H1 (cell line): ENCODE results near the gene ITIH4. TPM values are rescaled to one million over a fixed set of nuclear protein-coding genes. Genes with fewer than 3 reads are reported as not detected.

ENCODE experiments used
- CTCF ChIA-PET: fragments of 300-600 bp; sonication (Branson Sonifier 250); formaldehyde crosslinking; loops from one replicate; lab custom pipeline; 2021; ENCODE audit not compliant: partially characterized antibody; lab: Charles Lee
- POLR2A ChIA-PET: fragments of 300-600 bp; sonication (Branson Sonifier 250); formaldehyde crosslinking; loops from one replicate; lab custom pipeline; 2021; ENCODE audit warnings: inconsistent platforms; ENCODE audit not compliant: partially characterized antibody; lab: Charles Lee
- DNase-seq, 2 experiments: peaks; one replicate each; pipeline versions ENCODE4 v3.0.0 to v3.0.0-alpha.2; 2010 to 2022; ENCODE audit warnings: low spot score in 2 of 2, low read depth in 1 of 2, mixed read lengths in 1 of 2
- FAIRE-seq: peaks from 2 replicates; lab custom pipeline; 2011; peaks lifted over from hg19 to GRCh38; lab: Jason Lieb, UNC
- H2AFZ ChIP-seq: 2 replicates; pipeline ENCODE4 v1.8.1; 2012; ENCODE audit warnings: low read length, inconsistent platforms
- H2AK5ac ChIP-seq: 2 replicates; pipeline ENCODE4 v1.6.1; 2013; ENCODE audit warnings: low read depth, low read length
- H2BK120ac ChIP-seq: replicated peaks from 2 replicates; pipeline ENCODE3; 2013; ENCODE audit warnings: low read depth, low read length, inconsistent platforms
- H2BK12ac ChIP-seq: 2 replicates; pipeline ENCODE4 v1.6.1; 2013; ENCODE audit warnings: low read depth, low read length
- H2BK15ac ChIP-seq: 2 replicates; pipeline ENCODE4 v1.6.1; 2013; ENCODE audit warnings: low read length
- H2BK20ac ChIP-seq: 2 replicates; pipeline ENCODE4 v1.6.1; 2013; ENCODE audit warnings: low read length
- H2BK5ac ChIP-seq: 2 replicates; pipeline ENCODE4 v1.6.1; 2013; ENCODE audit warnings: low read depth, low read length
- H3K14ac ChIP-seq: 2 replicates; pipeline ENCODE4 v1.6.1; 2013; ENCODE audit warnings: inconsistent platforms; ENCODE audit not compliant: insufficient read length
- H3K18ac ChIP-seq: 2 replicates; pipeline ENCODE4 v1.6.1; 2013; ENCODE audit warnings: low read length; ENCODE audit errors: extremely low read depth
- H3K23ac ChIP-seq: 2 replicates; pipeline ENCODE4 v1.6.1; 2013; ENCODE audit warnings: inconsistent platforms; ENCODE audit not compliant: insufficient read length
- H3K23me2 ChIP-seq: 2 replicates; pipeline ENCODE4 v1.6.1; 2013; ENCODE audit warnings: low read depth, low read length
- H3K27ac ChIP-seq: 2 replicates; pipeline ENCODE4 v1.6.1; 2011; ENCODE audit warnings: low read depth, low read length, inconsistent platforms
- H3K27me3 ChIP-seq, 4 experiments: replicated peaks in 1 of 4; 1 replicate in 1 of 4; 2 replicates in 3 of 4; pipeline versions ENCODE4 v1.6.1 to v1.8.1; 2011 to 2013; ENCODE audit warnings: low read length in 3 of 4, mild to moderate bottlenecking in 3 of 4, inconsistent platforms in 2 of 4, mixed read lengths in 2 of 4, moderate library complexity in 1 of 4; ENCODE audit not compliant: control insufficient read depth in 3 of 4, insufficient read depth in 3 of 4; ENCODE audit errors: extremely low read depth in 1 of 4
- H3K36me3 ChIP-seq, 4 experiments: 2 replicates each; pipeline versions ENCODE4 v1.6.1 to v1.8.1; 2011 to 2013; ENCODE audit warnings: mild to moderate bottlenecking in 4 of 4, low read length in 3 of 4, moderate library complexity in 2 of 4, control low read depth in 1 of 4, inconsistent platforms in 1 of 4; ENCODE audit not compliant: insufficient read depth in 4 of 4, control insufficient read depth in 2 of 4
- H3K4ac ChIP-seq: replicated peaks from 2 replicates; pipeline ENCODE3; 2013; ENCODE audit warnings: low read length, low read depth, mixed read lengths, inconsistent platforms; ENCODE audit not compliant: insufficient read length
- H3K4me1 ChIP-seq, 4 experiments: replicated peaks in 1 of 4; 1 replicate in 1 of 4; 2 replicates in 3 of 4; pipeline versions ENCODE4 v1.6.1 to v1.8.1; 2011 to 2013; ENCODE audit warnings: low read length in 3 of 4, inconsistent platforms in 2 of 4, mixed read lengths in 1 of 4; ENCODE audit not compliant: insufficient read depth in 4 of 4, control insufficient read depth in 3 of 4
- H3K4me2 ChIP-seq, 2 experiments: 2 replicates each; pipeline versions ENCODE4 v1.6.1 to v1.8.1; 2011 to 2013; ENCODE audit warnings: low read depth in 2 of 2, low read length in 2 of 2, control low read depth in 1 of 2, inconsistent platforms in 1 of 2, mild to moderate bottlenecking in 1 of 2; ENCODE audit not compliant: insufficient read depth in 1 of 2
- H3K4me3 ChIP-seq, 4 experiments: fragments of 200-600, 300-600 bp in 1 of 4; sonication (generic), shearing (Covaris generic), sonication (Bioruptor Twin) in 1 of 4; 2 replicates each; pipeline versions ENCODE4 v1.5.1 to v1.8.1; 2011 to 2016; ENCODE audit warnings: low read length in 4 of 4, low read depth in 3 of 4, control low read depth in 2 of 4, inconsistent platforms in 2 of 4, mild to moderate bottlenecking in 2 of 4, mixed read lengths in 1 of 4, moderate library complexity in 1 of 4; ENCODE audit not compliant: insufficient read depth in 2 of 4; ENCODE audit errors: extremely low read depth in 1 of 4
- H3K56ac ChIP-seq: replicated peaks from 2 replicates; pipeline ENCODE3; 2013; ENCODE audit warnings: low read depth, mild to moderate bottlenecking, mixed read lengths, low read length, inconsistent platforms; ENCODE audit not compliant: insufficient read length
- H3K79me1 ChIP-seq: 2 replicates; pipeline ENCODE4 v1.6.1; 2013; ENCODE audit warnings: low read depth, low read length, control low read depth
- H3K79me2 ChIP-seq, 2 experiments: 2 replicates each; pipeline versions ENCODE4 v1.6.1 to v1.8.1; 2012 to 2013; ENCODE audit warnings: low read length in 2 of 2, mild to moderate bottlenecking in 2 of 2, inconsistent platforms in 1 of 2; ENCODE audit not compliant: insufficient read depth in 2 of 2, control insufficient read depth in 1 of 2
- H3K9ac ChIP-seq, 4 experiments: replicated peaks in 1 of 4; 1 replicate in 1 of 4; 2 replicates in 3 of 4; pipeline versions ENCODE4 v1.6.1 to v1.8.1; 2011 to 2013; ENCODE audit warnings: low read depth in 3 of 4, low read length in 3 of 4, control low read depth in 2 of 4, mild to moderate bottlenecking in 2 of 4, moderate library complexity in 2 of 4, inconsistent platforms in 1 of 4; ENCODE audit errors: extremely low read depth in 1 of 4
- H3K9me3 ChIP-seq, 2 experiments: 2 replicates each; pipeline versions ENCODE4 v1.6.1 to v1.8.1; 2012 to 2013; ENCODE audit warnings: mild to moderate bottlenecking in 2 of 2, moderate library complexity in 2 of 2, control low read depth in 1 of 2, inconsistent platforms in 1 of 2, low read depth in 1 of 2, low read length in 1 of 2, mixed read lengths in 1 of 2; ENCODE audit not compliant: insufficient read depth in 2 of 2
- H4K20me1 ChIP-seq, 2 experiments: replicated peaks in 1 of 2; 2 replicates each; pipeline versions ENCODE3 to v1.8.1; 2011 to 2013; ENCODE audit warnings: inconsistent platforms in 2 of 2, low read length in 2 of 2, mild to moderate bottlenecking in 1 of 2; ENCODE audit not compliant: insufficient read depth in 2 of 2, control insufficient read depth in 1 of 2
- H4K5ac ChIP-seq: 2 replicates; pipeline ENCODE4 v1.6.1; 2013; ENCODE audit warnings: low read length, low read depth, mixed read lengths, inconsistent platforms; ENCODE audit not compliant: insufficient read length
- H4K8ac ChIP-seq: 2 replicates; pipeline ENCODE4 v1.8.0; 2013; ENCODE audit warnings: mild to moderate bottlenecking, moderate library complexity, low read length, inconsistent platforms; ENCODE audit not compliant: insufficient read depth; ENCODE audit errors: extremely low read depth
- H4K91ac ChIP-seq: replicated peaks from 2 replicates; pipeline ENCODE3; 2013; ENCODE audit warnings: low read length, mixed read lengths, inconsistent platforms; ENCODE audit not compliant: insufficient read length
- ASH2L ChIP-seq: fragments of 200-600, 300-600 bp; sonication (generic); IDR thresholded peaks from one replicate; pipeline ENCODE4 v1.7.1; 2017; ENCODE audit warnings: low read length
- BACH1 ChIP-seq: IDR thresholded peaks from 2 replicates; pipeline ENCODE4 v1.6.1; 2012; ENCODE audit warnings: low read length, improper control_type of control experiment
- HDAC6 ChIP-seq: IDR thresholded peaks from one replicate; pipeline ENCODE4 v1.7.1; 2012; ENCODE audit warnings: low read depth, mild to moderate bottlenecking, inconsistent platforms, low read length, moderate library complexity
- MAFK ChIP-seq: IDR thresholded peaks from 2 replicates; pipeline ENCODE4 v1.6.1; 2012; ENCODE audit warnings: low read depth, mild to moderate bottlenecking, improper control_type of control experiment, low read length
- NANOG ChIP-seq: IDR thresholded peaks from 2 replicates; pipeline ENCODE4 v1.6.1; 2011; ENCODE audit warnings: low read length, low read depth, mild to moderate bottlenecking, inconsistent platforms; ENCODE audit not compliant: insufficient read depth, poor library complexity, severe bottlenecking
- RBBP5 ChIP-seq: IDR thresholded peaks from 2 replicates; pipeline ENCODE4 v1.7.1; 2012; ENCODE audit warnings: low read depth, mild to moderate bottlenecking, inconsistent platforms, low read length, moderate library complexity, borderline replicate concordance
- RNF2 ChIP-seq: fragments of 200-900, 300-1000 bp; sonication (generic); IDR thresholded peaks from 2 replicates; pipeline ENCODE4 v1.7.1; 2016; ENCODE audit warnings: borderline replicate concordance, low read depth, mild to moderate bottlenecking, antibody characterized with exemption, low read length; ENCODE audit not compliant: poor library complexity, severe bottlenecking; ENCODE audit errors: missing control alignments
- RXRA ChIP-seq: IDR thresholded peaks from 2 replicates; pipeline ENCODE4 v1.6.1; 2011; ENCODE audit warnings: low read depth, mild to moderate bottlenecking, low read length, moderate library complexity; ENCODE audit not compliant: insufficient read depth
- SAP30 ChIP-seq: fragments of 300-600 bp; sonication (generic); IDR thresholded peaks from 2 replicates; pipeline ENCODE4 v1.7.1; 2012; ENCODE audit warnings: low read length, moderate library complexity, mild to moderate bottlenecking, inconsistent platforms; ENCODE audit not compliant: insufficient read depth, insufficient replicate concordance
- SIRT6 ChIP-seq: IDR thresholded peaks from one replicate; pipeline ENCODE4 v1.7.1; 2012; ENCODE audit warnings: low read length, inconsistent platforms
- TCF12 ChIP-seq: IDR thresholded peaks from 2 replicates; pipeline ENCODE4 v1.6.1; 2011; ENCODE audit warnings: low read depth, mild to moderate bottlenecking, low read length
- ZNF274 ChIP-seq: IDR thresholded peaks from 2 replicates; pipeline ENCODE4 v1.7.0; 2012; ENCODE audit warnings: low read length, borderline replicate concordance; ENCODE audit errors: extremely low read depth
- WGBS, 2 experiments: shearing (Covaris generic) in 1 of 2; methylation state at CpG; one replicate each; pipeline versions ENCODE4 v1.1.6 to v1.1.7; 2013 to 2015; ENCODE audit warnings: low lambda C conversion rate in 2 of 2, mixed read lengths in 2 of 2, inconsistent platforms in 1 of 2, low coverage in 1 of 2, missing lambda C conversion rate in 1 of 2; ENCODE audit not compliant: insufficient replicate concordance in 2 of 2, insufficient coverage in 1 of 2, insufficient read length in 1 of 2; ENCODE audit errors: extremely low coverage in 1 of 2, missing lambda C conversion rate in 1 of 2; 5-methylcytosine and 5-hydroxymethylcytosine counted together
- polyA plus RNA-seq, 7 experiments: library from polyadenylated mRNA; depleted of rRNA in 3 of 7; stranded (reverse) in 5 of 7; unstranded in 2 of 7; fragments of >200 nt in 5 of 7; fragments of 200-250 nt in 2 of 7; gene quantifications; 1 replicate in 5 of 7; 2 replicates in 1 of 7; 4 replicates in 1 of 7; pipeline versions ENCODE4 v1.2.1 to v1.2.3, GENCODE V29; 2011 to 2013; ENCODE audit warnings: missing spikeins in 2 of 7, mixed read lengths in 2 of 7
- total RNA-seq: library from RNA; stranded (reverse); fragmentation: NEBNext Ultra II Directional; extraction: Animal tissue kit (Norgen Biotek cat#: 25700); gene quantifications from 2 replicates; pipeline ENCODE4 v1.2.1, GENCODE V29; 2021
- TF ChIP-seq, protein P1 (sequence below): IDR thresholded peaks from 2 replicates; pipeline ENCODE4 v1.6.1; 2012; ENCODE audit warnings: inconsistent platforms

ITIH4 gene
- total and polyA plus RNA-seq, 2 of the 8 experiments (the other 6 are each of a cell fraction or from before 2014, with no cell fraction given): 3.4 to 3.7 TPM

DNA sequence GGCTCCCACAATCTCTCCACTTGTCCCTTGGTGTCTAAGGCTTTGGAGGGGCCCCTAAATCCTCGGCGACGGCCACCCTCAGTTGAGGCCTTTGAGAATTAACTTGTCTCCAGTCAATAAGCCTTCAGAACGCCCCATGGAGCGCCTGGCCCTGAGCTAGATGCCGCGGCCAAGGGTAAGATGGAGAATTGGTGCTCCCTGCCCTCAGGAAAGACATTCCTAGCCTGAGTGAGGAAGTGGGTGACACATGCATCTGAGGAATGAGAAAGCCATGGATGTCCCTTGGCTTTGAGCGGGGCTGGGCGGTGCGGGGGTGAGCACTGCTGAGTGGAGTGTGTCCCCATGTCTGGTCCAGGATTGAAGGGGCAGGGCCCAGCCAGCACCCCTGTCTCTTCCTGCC lies 13.3 kb downstream of the ITIH4 start:
- Histone ChIP-seq H3K56ac (no peak overlapping the region), H2BK5ac (no peak overlapping the region), H4K5ac (no peak overlapping the region), H4K8ac (no peak overlapping the region), H3K9ac (no peak overlapping the region), H3K4me2 (no peak overlapping the region), H3K36me3 (no peaks in the 10 kb centered on the region), H3K27ac (no peak overlapping the region), H3K14ac (no peak overlapping the region), H3K23me2 (no peaks in the 10 kb centered on the region), H3K4me3 (no peak overlapping the region), H3K4ac (no peak overlapping the region), H2BK15ac (no peak overlapping the region), H3K27me3 (no peaks in the 10 kb centered on the region), H3K79me1 (no peaks in the 10 kb centered on the region), H2AFZ (no peak overlapping the region), H2AK5ac (no peak overlapping the region), H2BK20ac (no peak overlapping the region), H4K20me1 (no peaks in the 10 kb centered on the region), H2BK12ac (no peak overlapping the region), H3K79me2 (no peaks in the 10 kb centered on the region), H4K91ac (no peak overlapping the region), H2BK120ac (no peak overlapping the region), H3K23ac (no peak overlapping the region), H3K18ac (no peak overlapping the region), H3K9me3 (no peaks in the 10 kb centered on the region), H3K4me1 (peaks cover 0 to 6% (median 3%) of the 10 kb centered on the region in 4 experiments; a peak in 2 of 7 replicates)
- 87% methylated on average over 10 of the region's 10 CpGs; no CpG with 5 or more reads in 1 of the 2 experiments for WGBS, 2 experiments
- ChIA-PET CTCF (interaction anchor here (0.6 to 7.5 kb wide), 7 partner anchors 9 to 1898 kb away, joined by 3 to 86 read pairs (median 3); partner anchors contain the start of gene ITIH4), POLR2A (no interaction called here)
- no peak for DNase-seq
- no peak for FAIRE-seq
- no peak for TF ChIP-seq MAFK
- no peak for TF ChIP-seq SIRT6
- TF ChIP-seq NANOG: no peak
- TF ChIP-seq, protein P1, sequence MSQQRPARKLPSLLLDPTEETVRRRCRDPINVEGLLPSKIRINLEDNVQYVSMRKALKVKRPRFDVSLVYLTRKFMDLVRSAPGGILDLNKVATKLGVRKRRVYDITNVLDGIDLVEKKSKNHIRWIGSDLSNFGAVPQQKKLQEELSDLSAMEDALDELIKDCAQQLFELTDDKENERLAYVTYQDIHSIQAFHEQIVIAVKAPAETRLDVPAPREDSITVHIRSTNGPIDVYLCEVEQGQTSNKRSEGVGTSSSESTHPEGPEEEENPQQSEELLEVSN: no peak
- TF ChIP-seq HDAC6: no peak
- TF ChIP-seq TCF12: no peak
- no peak for TF ChIP-seq BACH1
- no peak for TF ChIP-seq RBBP5
- no peak for TF ChIP-seq RNF2
- no peak for TF ChIP-seq RXRA
- TF ChIP-seq ASH2L: no peak
- TF ChIP-seq ZNF274: no peak
- no peak for TF ChIP-seq SAP30
